HepG2 (cell line): Measurements from ENCODE around the gene METRN. TPM values are rescaled to one million over a fixed set of nuclear protein-coding genes. Genes with fewer than 3 reads are reported as not detected.
A peak's percentile ranks its signal among the peaks of the same experiment; 100 is the strongest.

Source experiments
- CAMTA2 ChIP-seq: sonication (generic); formaldehyde crosslinking; IDR thresholded peaks from 2 replicates; pipeline ENCODE4 v1.4.0; 2020; ENCODE audit warnings: mild to moderate bottlenecking, missing genetic modification reagents, borderline replicate concordance
- DR1 ChIP-seq: sonication (generic); formaldehyde crosslinking; IDR thresholded peaks from 2 replicates; pipeline ENCODE4 v1.8.0; 2021; ENCODE audit warnings: mild to moderate bottlenecking, missing genetic modification reagents, inconsistent platforms
- GATAD1 ChIP-seq: IDR thresholded peaks from 2 replicates; pipeline ENCODE4 v1.6.1; 2016; ENCODE audit warnings: missing genetic modification reagents, missing compliant biosample characterization
- HDAC2 ChIP-seq: sonication (generic); formaldehyde crosslinking; IDR thresholded peaks from 2 replicates; pipeline ENCODE4 v1.4.0; 2020; ENCODE audit warnings: missing genetic modification reagents
- HNF4A ChIP-seq: sonication (generic); formaldehyde crosslinking; IDR thresholded peaks from 2 replicates; pipeline ENCODE4 v1.4.0; 2020; ENCODE audit warnings: missing genetic modification reagents
- MLLT10 ChIP-seq: sonication (generic); formaldehyde crosslinking; IDR thresholded peaks from 2 replicates; pipeline ENCODE4 v1.4.0; 2020; ENCODE audit warnings: missing genetic modification reagents
- NR2F2 ChIP-seq: IDR thresholded peaks from 2 replicates; pipeline ENCODE4 v1.6.1; 2012; ENCODE audit warnings: low read depth, inconsistent platforms, borderline replicate concordance
- SAP130 ChIP-seq: IDR thresholded peaks from 2 replicates; pipeline ENCODE4 v1.6.1; 2016; ENCODE audit warnings: low read depth
- TAF1 ChIP-seq: sonication (generic); formaldehyde crosslinking; IDR thresholded peaks from 2 replicates; pipeline ENCODE4 v1.4.0; 2020; ENCODE audit warnings: missing genetic modification reagents
- TBX3 ChIP-seq: fragments of 450-650 bp; IDR thresholded peaks from 2 replicates; pipeline ENCODE4 v1.6.1; 2017; ENCODE audit warnings: antibody characterized with exemption, mild to moderate bottlenecking, inconsistent platforms, borderline replicate concordance
- YY1 ChIP-seq: IDR thresholded peaks from 2 replicates; pipeline ENCODE4 v1.6.1; 2011; ENCODE audit warnings: low read length, low read depth, moderate library complexity, mild to moderate bottlenecking; ENCODE audit not compliant: insufficient read depth, insufficient replicate concordance
- ZFX ChIP-seq: sonication (generic); formaldehyde crosslinking; IDR thresholded peaks from 2 replicates; pipeline ENCODE4 v1.4.0; 2020; ENCODE audit warnings: mild to moderate bottlenecking, low read depth, missing genetic modification reagents, moderate library complexity
- ZNF264 ChIP-seq: sonication (generic); formaldehyde crosslinking; IDR thresholded peaks from 2 replicates; pipeline ENCODE4 v1.4.0; 2020; ENCODE audit warnings: missing genetic modification reagents
- polyA plus RNA-seq, 8 experiments: library from polyadenylated mRNA; depleted of rRNA in 3 of 8; stranded (reverse) in 7 of 8; unstranded in 1 of 8; fragments of >200 nt; fragmentation: Illumina TruSeq in 4 of 8; extraction: Trizol in 4 of 8; gene quantifications; 2 replicates each; pipeline versions ENCODE4 v1.2.1 to v1.2.3, GENCODE V29; 2011 to 2016; ENCODE audit warnings: low read depth in 4 of 8, missing spikeins in 1 of 8, mixed read lengths in 1 of 8; ENCODE audit not compliant: insufficient read depth in 1 of 8
- total RNA-seq, 5 experiments: library from RNA; depleted of rRNA; stranded (reverse); fragments of >200 nt; fragmentation: Illumina TruSeq; extraction: Trizol; gene quantifications; 2 replicates each; pipeline ENCODE4 v1.2.3, GENCODE V29; 2016; ENCODE audit warnings: low read depth in 1 of 5
- TF ChIP-seq, protein P1 (sequence below): sonication (generic); formaldehyde crosslinking; IDR thresholded peaks from 2 replicates; pipeline ENCODE4 v1.4.0; 2020; ENCODE audit warnings: missing genetic modification reagents
- TF ChIP-seq, protein P2 (sequence below): IDR thresholded peaks from 2 replicates; pipeline ENCODE4 v1.6.1; 2016
- TF ChIP-seq, protein P3 (sequence below): sonication (generic); formaldehyde crosslinking; IDR thresholded peaks from 2 replicates; pipeline ENCODE4 v1.5.0; 2020; ENCODE audit warnings: mild to moderate bottlenecking, missing genetic modification reagents, borderline replicate concordance
- TF ChIP-seq, protein P4 (sequence below): sonication (generic); formaldehyde crosslinking; IDR thresholded peaks from 2 replicates; pipeline ENCODE4 v1.4.0; 2020; ENCODE audit warnings: missing genetic modification reagents

The METRN gene
- total and polyA plus RNA-seq, 2 of the 13 experiments (the other 11 are each of a cell fraction or from before 2014, with no cell fraction given), result 25.5 to 46.1 TPM

DNA sequence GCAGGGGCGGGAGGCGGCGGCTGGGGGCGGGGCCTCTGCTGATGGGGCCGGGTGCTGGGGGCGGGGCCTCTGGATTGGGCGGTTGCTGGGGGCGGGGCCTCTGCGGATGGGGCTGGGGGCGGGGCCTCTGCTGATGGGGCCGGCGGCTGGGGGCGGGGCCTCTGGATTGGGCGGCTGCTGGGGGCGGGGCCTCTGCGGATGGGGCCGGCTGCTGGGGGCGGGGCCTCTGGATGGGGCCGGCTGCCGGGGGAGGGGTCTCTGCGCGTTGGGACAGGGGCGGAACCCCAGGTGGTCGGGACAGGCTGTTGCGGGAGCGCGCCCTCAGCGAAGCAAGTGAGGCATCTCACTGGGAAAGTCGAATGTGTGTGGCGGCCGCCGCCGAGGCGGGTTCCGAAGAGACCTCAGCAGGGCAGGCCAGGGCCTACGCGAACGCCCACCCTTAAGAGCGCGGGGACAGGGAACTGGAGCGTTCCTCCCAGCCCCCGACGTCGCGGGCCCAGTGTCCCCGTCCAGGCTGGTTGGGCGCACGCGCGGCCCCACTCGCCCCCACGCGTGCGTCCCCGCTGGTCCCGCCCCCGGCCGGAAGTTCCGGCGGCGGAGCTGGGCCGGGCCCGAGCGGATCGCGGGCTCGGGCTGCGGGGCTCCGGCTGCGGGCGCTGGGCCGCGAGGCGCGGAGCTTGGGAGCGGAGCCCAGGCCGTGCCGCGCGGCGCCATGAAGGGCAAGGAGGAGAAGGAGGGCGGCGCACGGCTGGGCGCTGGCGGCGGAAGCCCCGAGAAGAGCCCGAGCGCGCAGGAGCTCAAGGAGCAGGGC, 34.9 kb upstream of the METRN start, which contains the start of gene STUB1 (continued):
- TF ChIP-seq, protein P1, sequence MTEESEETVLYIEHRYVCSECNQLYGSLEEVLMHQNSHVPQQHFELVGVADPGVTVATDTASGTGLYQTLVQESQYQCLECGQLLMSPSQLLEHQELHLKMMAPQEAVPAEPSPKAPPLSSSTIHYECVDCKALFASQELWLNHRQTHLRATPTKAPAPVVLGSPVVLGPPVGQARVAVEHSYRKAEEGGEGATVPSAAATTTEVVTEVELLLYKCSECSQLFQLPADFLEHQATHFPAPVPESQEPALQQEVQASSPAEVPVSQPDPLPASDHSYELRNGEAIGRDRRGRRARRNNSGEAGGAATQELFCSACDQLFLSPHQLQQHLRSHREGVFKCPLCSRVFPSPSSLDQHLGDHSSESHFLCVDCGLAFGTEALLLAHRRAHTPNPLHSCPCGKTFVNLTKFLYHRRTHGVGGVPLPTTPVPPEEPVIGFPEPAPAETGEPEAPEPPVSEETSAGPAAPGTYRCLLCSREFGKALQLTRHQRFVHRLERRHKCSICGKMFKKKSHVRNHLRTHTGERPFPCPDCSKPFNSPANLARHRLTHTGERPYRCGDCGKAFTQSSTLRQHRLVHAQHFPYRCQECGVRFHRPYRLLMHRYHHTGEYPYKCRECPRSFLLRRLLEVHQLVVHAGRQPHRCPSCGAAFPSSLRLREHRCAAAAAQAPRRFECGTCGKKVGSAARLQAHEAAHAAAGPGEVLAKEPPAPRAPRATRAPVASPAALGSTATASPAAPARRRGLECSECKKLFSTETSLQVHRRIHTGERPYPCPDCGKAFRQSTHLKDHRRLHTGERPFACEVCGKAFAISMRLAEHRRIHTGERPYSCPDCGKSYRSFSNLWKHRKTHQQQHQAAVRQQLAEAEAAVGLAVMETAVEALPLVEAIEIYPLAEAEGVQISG (CRISPR knock-in tag), result peak; percentile 85
- peak; percentile 16; the same call in 1 of the 2 replicates for TF ChIP-seq TAF1 (CRISPR knock-in tag)
- no peak for TF ChIP-seq DR1 (CRISPR knock-in tag)
- TF ChIP-seq CAMTA2, result no peak
- TF ChIP-seq, protein P2, sequence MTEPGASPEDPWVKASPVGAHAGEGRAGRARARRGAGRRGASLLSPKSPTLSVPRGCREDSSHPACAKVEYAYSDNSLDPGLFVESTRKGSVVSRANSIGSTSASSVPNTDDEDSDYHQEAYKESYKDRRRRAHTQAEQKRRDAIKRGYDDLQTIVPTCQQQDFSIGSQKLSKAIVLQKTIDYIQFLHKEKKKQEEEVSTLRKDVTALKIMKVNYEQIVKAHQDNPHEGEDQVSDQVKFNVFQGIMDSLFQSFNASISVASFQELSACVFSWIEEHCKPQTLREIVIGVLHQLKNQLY, result no peak
- no peak for TF ChIP-seq MLLT10 (CRISPR knock-in tag)
- peak; percentile 69 for TF ChIP-seq ZFX (CRISPR knock-in tag)
- TF ChIP-seq HDAC2, result 0 out of 2 replicates have a peak, but pooled peaks have one; percentile 18
- TF ChIP-seq HNF4A (CRISPR knock-in tag), result no peak
- TF ChIP-seq TBX3, result no peak
- TF ChIP-seq, protein P3, sequence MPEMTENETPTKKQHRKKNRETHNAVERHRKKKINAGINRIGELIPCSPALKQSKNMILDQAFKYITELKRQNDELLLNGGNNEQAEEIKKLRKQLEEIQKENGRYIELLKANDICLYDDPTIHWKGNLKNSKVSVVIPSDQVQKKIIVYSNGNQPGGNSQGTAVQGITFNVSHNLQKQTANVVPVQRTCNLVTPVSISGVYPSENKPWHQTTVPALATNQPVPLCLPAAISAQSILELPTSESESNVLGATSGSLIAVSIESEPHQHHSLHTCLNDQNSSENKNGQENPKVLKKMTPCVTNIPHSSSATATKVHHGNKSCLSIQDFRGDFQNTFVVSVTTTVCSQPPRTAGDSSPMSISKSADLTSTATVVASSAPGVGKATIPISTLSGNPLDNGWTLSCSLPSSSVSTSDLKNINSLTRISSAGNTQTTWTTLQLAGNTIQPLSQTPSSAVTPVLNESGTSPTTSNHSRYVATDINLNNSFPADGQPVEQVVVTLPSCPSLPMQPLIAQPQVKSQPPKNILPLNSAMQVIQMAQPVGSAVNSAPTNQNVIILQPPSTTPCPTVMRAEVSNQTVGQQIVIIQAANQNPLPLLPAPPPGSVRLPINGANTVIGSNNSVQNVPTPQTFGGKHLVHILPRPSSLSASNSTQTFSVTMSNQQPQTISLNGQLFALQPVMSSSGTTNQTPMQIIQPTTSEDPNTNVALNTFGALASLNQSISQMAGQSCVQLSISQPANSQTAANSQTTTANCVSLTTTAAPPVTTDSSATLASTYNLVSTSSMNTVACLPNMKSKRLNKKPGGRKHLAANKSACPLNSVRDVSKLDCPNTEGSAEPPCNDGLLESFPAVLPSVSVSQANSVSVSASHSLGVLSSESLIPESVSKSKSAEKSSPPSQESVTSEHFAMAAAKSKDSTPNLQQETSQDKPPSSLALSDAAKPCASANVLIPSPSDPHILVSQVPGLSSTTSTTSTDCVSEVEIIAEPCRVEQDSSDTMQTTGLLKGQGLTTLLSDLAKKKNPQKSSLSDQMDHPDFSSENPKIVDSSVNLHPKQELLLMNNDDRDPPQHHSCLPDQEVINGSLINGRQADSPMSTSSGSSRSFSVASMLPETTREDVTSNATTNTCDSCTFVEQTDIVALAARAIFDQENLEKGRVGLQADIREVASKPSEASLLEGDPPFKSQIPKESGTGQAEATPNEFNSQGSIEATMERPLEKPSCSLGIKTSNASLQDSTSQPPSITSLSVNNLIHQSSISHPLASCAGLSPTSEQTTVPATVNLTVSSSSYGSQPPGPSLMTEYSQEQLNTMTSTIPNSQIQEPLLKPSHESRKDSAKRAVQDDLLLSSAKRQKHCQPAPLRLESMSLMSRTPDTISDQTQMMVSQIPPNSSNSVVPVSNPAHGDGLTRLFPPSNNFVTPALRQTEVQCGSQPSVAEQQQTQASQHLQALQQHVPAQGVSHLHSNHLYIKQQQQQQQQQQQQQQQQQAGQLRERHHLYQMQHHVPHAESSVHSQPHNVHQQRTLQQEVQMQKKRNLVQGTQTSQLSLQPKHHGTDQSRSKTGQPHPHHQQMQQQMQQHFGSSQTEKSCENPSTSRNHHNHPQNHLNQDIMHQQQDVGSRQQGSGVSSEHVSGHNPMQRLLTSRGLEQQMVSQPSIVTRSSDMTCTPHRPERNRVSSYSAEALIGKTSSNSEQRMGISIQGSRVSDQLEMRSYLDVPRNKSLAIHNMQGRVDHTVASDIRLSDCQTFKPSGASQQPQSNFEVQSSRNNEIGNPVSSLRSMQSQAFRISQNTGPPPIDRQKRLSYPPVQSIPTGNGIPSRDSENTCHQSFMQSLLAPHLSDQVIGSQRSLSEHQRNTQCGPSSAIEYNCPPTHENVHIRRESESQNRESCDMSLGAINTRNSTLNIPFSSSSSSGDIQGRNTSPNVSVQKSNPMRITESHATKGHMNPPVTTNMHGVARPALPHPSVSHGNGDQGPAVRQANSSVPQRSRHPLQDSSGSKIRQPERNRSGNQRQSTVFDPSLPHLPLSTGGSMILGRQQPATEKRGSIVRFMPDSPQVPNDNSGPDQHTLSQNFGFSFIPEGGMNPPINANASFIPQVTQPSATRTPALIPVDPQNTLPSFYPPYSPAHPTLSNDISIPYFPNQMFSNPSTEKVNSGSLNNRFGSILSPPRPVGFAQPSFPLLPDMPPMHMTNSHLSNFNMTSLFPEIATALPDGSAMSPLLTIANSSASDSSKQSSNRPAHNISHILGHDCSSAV, result no peak
- peak; percentile 55; the same call in 1 of the 2 replicates for TF ChIP-seq SAP130 (CRISPR knock-in tag)
- TF ChIP-seq GATAD1 (CRISPR knock-in tag), result peak; percentile 45
- TF ChIP-seq YY1, result no peak
- TF ChIP-seq ZNF264, result 0 out of 2 replicates have a peak, but pooled peaks have one; percentile 29
- no peak for TF ChIP-seq NR2F2
- TF ChIP-seq, protein P4, sequence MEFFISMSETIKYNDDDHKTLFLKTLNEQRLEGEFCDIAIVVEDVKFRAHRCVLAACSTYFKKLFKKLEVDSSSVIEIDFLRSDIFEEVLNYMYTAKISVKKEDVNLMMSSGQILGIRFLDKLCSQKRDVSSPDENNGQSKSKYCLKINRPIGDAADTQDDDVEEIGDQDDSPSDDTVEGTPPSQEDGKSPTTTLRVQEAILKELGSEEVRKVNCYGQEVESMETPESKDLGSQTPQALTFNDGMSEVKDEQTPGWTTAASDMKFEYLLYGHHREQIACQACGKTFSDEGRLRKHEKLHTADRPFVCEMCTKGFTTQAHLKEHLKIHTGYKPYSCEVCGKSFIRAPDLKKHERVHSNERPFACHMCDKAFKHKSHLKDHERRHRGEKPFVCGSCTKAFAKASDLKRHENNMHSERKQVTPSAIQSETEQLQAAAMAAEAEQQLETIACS (CRISPR knock-in tag), result peak; percentile 70; the same call in 1 of the 2 replicates
